HepG2 (cell line): ENCODE measurements around the gene FUOM. TPM values are rescaled to one million over a fixed set of nuclear protein-coding genes. Genes with fewer than 3 reads are reported as not detected.

ENCODE experiments used
- ARNT2 ChIP-seq: sonication (generic); formaldehyde crosslinking; IDR thresholded peaks from 2 replicates; pipeline ENCODE4 v1.8.0; 2022; ENCODE audit warnings: mild to moderate bottlenecking, low read depth, missing genetic modification reagents, moderate library complexity
- DNMT1 ChIP-seq: sonication (generic); formaldehyde crosslinking; IDR thresholded peaks from 2 replicates; pipeline ENCODE4 v1.5.1; 2020; ENCODE audit warnings: mild to moderate bottlenecking, missing genetic modification reagents
- JUND ChIP-seq: sonication (generic); formaldehyde crosslinking; IDR thresholded peaks from 2 replicates; pipeline ENCODE4 v1.8.0; 2022; ENCODE audit warnings: mild to moderate bottlenecking, missing genetic modification reagents
- KDM5B ChIP-seq: sonication (generic); formaldehyde crosslinking; IDR thresholded peaks from 2 replicates; pipeline ENCODE4 v1.4.0; 2020; ENCODE audit warnings: missing genetic modification reagents, mild to moderate bottlenecking, borderline replicate concordance
- KLF13 ChIP-seq: sonication (generic); formaldehyde crosslinking; IDR thresholded peaks from 2 replicates; pipeline ENCODE4 v1.4.0; 2020; ENCODE audit warnings: mild to moderate bottlenecking, missing genetic modification reagents
- MBD4 ChIP-seq: IDR thresholded peaks from 2 replicates; pipeline ENCODE4 v1.6.1; 2012; ENCODE audit warnings: low read length, inconsistent platforms, borderline replicate concordance
- MTA3 ChIP-seq: sonication (generic); formaldehyde crosslinking; IDR thresholded peaks from 2 replicates; pipeline ENCODE4 v1.4.0; 2020; ENCODE audit warnings: missing genetic modification reagents
- NFYB ChIP-seq: sonication (generic); formaldehyde crosslinking; IDR thresholded peaks from 2 replicates; pipeline ENCODE4 v1.4.0; 2020; ENCODE audit warnings: missing genetic modification reagents
- PHF8 ChIP-seq: sonication (generic); formaldehyde crosslinking; IDR thresholded peaks from 2 replicates; pipeline ENCODE4 v1.5.0; 2020; ENCODE audit warnings: missing genetic modification reagents
- RBFOX2 ChIP-seq: fragments of 200-400 bp; formaldehyde crosslinking; IDR thresholded peaks from 2 replicates; pipeline ENCODE4 v1.6.1; 2017; ENCODE audit warnings: low read depth, mild to moderate bottlenecking, low read length
- RFX5 ChIP-seq: IDR thresholded peaks from 2 replicates; pipeline ENCODE4 v1.6.1; 2011; ENCODE audit warnings: low read depth, low read length, improper control_type of control experiment
- SALL1 ChIP-seq: sonication (generic); formaldehyde crosslinking; IDR thresholded peaks from 2 replicates; pipeline ENCODE4 v1.8.0; 2022; ENCODE audit warnings: mild to moderate bottlenecking, missing genetic modification reagents
- SAP130 ChIP-seq: IDR thresholded peaks from 2 replicates; pipeline ENCODE4 v1.6.1; 2016; ENCODE audit warnings: low read depth
- SNAI1 ChIP-seq: sonication (generic); formaldehyde crosslinking; IDR thresholded peaks from 2 replicates; pipeline ENCODE4 v1.5.0; 2020; ENCODE audit warnings: mild to moderate bottlenecking, missing genetic modification reagents, borderline replicate concordance
- SP2 ChIP-seq: sonication (generic); formaldehyde crosslinking; IDR thresholded peaks from 2 replicates; pipeline ENCODE4 v1.5.1; 2020; ENCODE audit warnings: mild to moderate bottlenecking, missing genetic modification reagents
- SRSF1 ChIP-seq: fragments of 200-400 bp; formaldehyde crosslinking; optimal IDR thresholded peaks from 2 replicates; pipeline ENCODE3; 2017; ENCODE audit warnings: mild to moderate bottlenecking, low read depth, low read length, moderate library complexity
- ZBTB7B ChIP-seq: sonication (generic); formaldehyde crosslinking; IDR thresholded peaks from 2 replicates; pipeline ENCODE4 v1.4.0; 2020; ENCODE audit warnings: missing genetic modification reagents
- ZEB1 ChIP-seq: IDR thresholded peaks from 2 replicates; pipeline ENCODE4 v1.6.1; 2012; ENCODE audit warnings: mild to moderate bottlenecking, low read depth, inconsistent platforms; ENCODE audit not compliant: insufficient replicate concordance
- ZNF33A ChIP-seq: sonication (generic); formaldehyde crosslinking; IDR thresholded peaks from 2 replicates; pipeline ENCODE4 v1.5.1; 2020; ENCODE audit warnings: missing genetic modification reagents, mild to moderate bottlenecking, moderate library complexity, borderline replicate concordance
- ZNF547 ChIP-seq: sonication (generic); formaldehyde crosslinking; IDR thresholded peaks from 2 replicates; pipeline ENCODE4 v1.5.1; 2020; ENCODE audit warnings: mild to moderate bottlenecking, missing genetic modification reagents
- ZNF883 ChIP-seq: sonication (generic); formaldehyde crosslinking; IDR thresholded peaks from 2 replicates; pipeline ENCODE4 v1.5.1; 2020; ENCODE audit warnings: mild to moderate bottlenecking, missing genetic modification reagents; ENCODE audit errors: not compliant biosample characterization
- ZSCAN20 ChIP-seq: sonication (generic); formaldehyde crosslinking; IDR thresholded peaks from 2 replicates; pipeline ENCODE4 v1.4.0; 2020; ENCODE audit warnings: missing genetic modification reagents, mild to moderate bottlenecking, borderline replicate concordance
- polyA plus RNA-seq, 8 experiments: library from polyadenylated mRNA; depleted of rRNA in 3 of 8; stranded (reverse) in 7 of 8; unstranded in 1 of 8; fragments of >200 nt; fragmentation: Illumina TruSeq in 4 of 8; extraction: Trizol in 4 of 8; gene quantifications; 2 replicates each; pipeline versions ENCODE4 v1.2.1 to v1.2.3, GENCODE V29; 2011 to 2016; ENCODE audit warnings: low read depth in 4 of 8, missing spikeins in 1 of 8, mixed read lengths in 1 of 8; ENCODE audit not compliant: insufficient read depth in 1 of 8
- total RNA-seq, 5 experiments: library from RNA; depleted of rRNA; stranded (reverse); fragments of >200 nt; fragmentation: Illumina TruSeq; extraction: Trizol; gene quantifications; 2 replicates each; pipeline ENCODE4 v1.2.3, GENCODE V29; 2016; ENCODE audit warnings: low read depth in 1 of 5
- TF ChIP-seq, protein P1 (sequence below): sonication (generic); formaldehyde crosslinking; IDR thresholded peaks from 2 replicates; pipeline ENCODE4 v1.5.1; 2020; ENCODE audit warnings: missing genetic modification reagents, mild to moderate bottlenecking, borderline replicate concordance
- TF ChIP-seq, protein P2 (sequence below): sonication (generic); formaldehyde crosslinking; IDR thresholded peaks from 2 replicates; pipeline ENCODE4 v1.5.1; 2020; ENCODE audit warnings: missing genetic modification reagents, mild to moderate bottlenecking, borderline replicate concordance
- TF ChIP-seq, protein P3 (sequence below): IDR thresholded peaks from 2 replicates; pipeline ENCODE4 v1.6.1; 2012; ENCODE audit warnings: low read length, improper control_type of control experiment

FUOM gene
- total and polyA plus RNA-seq, 2 of the 13 experiments (the other 11 are each of a cell fraction or from before 2014, with no cell fraction given) = 27.5 to 60.4 TPM

DNA sequence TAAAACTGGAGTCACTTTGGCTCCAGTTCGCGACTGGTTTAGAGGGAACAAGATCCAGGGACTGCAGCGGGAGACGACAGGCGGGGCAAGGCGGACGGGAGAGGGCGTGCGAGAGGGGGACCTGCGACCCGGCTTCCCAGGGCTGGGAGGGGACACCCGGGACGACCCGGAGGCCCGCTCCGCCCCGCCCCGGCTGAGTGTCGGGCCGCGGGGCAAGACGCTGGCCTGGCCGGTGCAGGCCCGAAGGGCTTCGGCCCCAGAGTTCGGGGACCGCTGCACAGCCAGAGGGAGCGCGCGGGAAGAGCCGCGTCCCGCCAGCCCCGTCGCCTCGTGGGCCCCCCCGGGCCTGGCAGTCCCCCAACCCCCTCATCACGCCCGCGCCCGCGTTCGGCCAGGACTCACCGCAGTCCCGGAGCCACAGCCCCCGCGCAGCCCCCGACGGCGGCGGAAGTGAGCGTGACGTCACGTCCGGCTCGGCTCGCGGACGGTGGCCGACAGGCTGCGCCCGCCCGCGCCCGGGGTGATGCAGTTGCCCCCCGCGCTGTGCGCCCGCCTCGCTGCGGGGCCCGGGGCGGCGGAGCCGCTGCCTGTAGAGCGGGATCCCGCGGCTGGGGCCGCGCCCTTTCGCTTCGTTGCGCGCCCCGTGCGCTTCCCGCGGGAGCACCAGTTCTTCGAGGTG, 49.3 kb downstream of the FUOM start, which contains the start of the genes TUBGCP2 and ZNF511 (continued):
- TF ChIP-seq KDM5B (CRISPR knock-in tag) (peak; percentile 30; the same call in 1 of the 2 replicates), ZNF33A (CRISPR knock-in tag) (no peak), ZSCAN20 (CRISPR knock-in tag) (peak; percentile 31; the same call in 1 of the 2 replicates), KLF13 (CRISPR knock-in tag) (no peak), MBD4 (no peak), SP2 (0 out of 2 replicates have a peak, but pooled peaks have one; percentile 39), DNMT1 (peak; percentile 22; the same call in 1 of the 2 replicates), SALL1 (CRISPR knock-in tag) (peak; percentile 61), RBFOX2 (peak; percentile 94), RFX5 (peak; percentile 52; the same call in 1 of the 2 replicates), SAP130 (CRISPR knock-in tag) (peak; percentile 48; the same call in 1 of the 2 replicates), NFYB (no peak), ZEB1 (no peak), ZNF547 (CRISPR knock-in tag) (peak; percentile 78; the same call in 1 of the 2 replicates), JUND (CRISPR knock-in tag) (peak; percentile 77; the same call in 1 of the 2 replicates), ZNF883 (CRISPR knock-in tag) (peak; percentile 71), ARNT2 (CRISPR knock-in tag) (peak; percentile 51; the same call in 1 of the 2 replicates), ZBTB7B (CRISPR knock-in tag) (peak; percentile 53; the same call in 1 of the 2 replicates), SRSF1 (peak; percentile 64), SNAI1 (CRISPR knock-in tag) (no peak), PHF8 (CRISPR knock-in tag) (peak; percentile 80), MTA3 (no peak)
- TF ChIP-seq, protein P1, sequence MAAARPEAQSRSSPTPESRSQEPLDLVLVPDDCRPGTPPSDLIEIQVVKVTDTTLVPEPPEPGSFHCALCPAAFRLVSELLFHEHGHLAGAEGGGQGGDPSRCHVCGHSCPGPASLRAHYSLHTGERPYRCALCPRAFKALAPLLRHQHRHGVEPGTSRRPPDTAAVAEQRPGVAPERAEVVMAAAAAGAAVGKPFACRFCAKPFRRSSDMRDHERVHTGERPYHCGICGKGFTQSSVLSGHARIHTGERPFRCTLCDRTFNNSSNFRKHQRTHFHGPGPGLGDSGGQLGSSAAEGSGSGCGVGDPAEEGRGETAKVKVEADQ = peak; percentile 74; the same call in 1 of the 2 replicates
- TF ChIP-seq, protein P2, sequence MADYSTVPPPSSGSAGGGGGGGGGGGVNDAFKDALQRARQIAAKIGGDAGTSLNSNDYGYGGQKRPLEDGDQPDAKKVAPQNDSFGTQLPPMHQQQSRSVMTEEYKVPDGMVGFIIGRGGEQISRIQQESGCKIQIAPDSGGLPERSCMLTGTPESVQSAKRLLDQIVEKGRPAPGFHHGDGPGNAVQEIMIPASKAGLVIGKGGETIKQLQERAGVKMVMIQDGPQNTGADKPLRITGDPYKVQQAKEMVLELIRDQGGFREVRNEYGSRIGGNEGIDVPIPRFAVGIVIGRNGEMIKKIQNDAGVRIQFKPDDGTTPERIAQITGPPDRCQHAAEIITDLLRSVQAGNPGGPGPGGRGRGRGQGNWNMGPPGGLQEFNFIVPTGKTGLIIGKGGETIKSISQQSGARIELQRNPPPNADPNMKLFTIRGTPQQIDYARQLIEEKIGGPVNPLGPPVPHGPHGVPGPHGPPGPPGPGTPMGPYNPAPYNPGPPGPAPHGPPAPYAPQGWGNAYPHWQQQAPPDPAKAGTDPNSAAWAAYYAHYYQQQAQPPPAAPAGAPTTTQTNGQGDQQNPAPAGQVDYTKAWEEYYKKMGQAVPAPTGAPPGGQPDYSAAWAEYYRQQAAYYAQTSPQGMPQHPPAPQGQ (CRISPR knock-in tag) = 0 out of 2 replicates have a peak, but pooled peaks have one; percentile 42
- TF ChIP-seq, protein P3, sequence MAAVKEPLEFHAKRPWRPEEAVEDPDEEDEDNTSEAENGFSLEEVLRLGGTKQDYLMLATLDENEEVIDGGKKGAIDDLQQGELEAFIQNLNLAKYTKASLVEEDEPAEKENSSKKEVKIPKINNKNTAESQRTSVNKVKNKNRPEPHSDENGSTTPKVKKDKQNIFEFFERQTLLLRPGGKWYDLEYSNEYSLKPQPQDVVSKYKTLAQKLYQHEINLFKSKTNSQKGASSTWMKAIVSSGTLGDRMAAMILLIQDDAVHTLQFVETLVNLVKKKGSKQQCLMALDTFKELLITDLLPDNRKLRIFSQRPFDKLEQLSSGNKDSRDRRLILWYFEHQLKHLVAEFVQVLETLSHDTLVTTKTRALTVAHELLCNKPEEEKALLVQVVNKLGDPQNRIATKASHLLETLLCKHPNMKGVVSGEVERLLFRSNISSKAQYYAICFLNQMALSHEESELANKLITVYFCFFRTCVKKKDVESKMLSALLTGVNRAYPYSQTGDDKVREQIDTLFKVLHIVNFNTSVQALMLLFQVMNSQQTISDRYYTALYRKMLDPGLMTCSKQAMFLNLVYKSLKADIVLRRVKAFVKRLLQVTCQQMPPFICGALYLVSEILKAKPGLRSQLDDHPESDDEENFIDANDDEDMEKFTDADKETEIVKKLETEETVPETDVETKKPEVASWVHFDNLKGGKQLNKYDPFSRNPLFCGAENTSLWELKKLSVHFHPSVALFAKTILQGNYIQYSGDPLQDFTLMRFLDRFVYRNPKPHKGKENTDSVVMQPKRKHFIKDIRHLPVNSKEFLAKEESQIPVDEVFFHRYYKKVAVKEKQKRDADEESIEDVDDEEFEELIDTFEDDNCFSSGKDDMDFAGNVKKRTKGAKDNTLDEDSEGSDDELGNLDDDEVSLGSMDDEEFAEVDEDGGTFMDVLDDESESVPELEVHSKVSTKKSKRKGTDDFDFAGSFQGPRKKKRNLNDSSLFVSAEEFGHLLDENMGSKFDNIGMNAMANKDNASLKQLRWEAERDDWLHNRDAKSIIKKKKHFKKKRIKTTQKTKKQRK = no peak
